Tibial artery (tissue), 4 donors: ENCODE data around the gene PTPRD.

ENCODE experiments used
- DNase-seq, 2 donors: peaks; one replicate each; pipeline ENCODE4 v3.0.0-alpha.2; 2019
- H3K27ac ChIP-seq, 2 donors: fragments of 200-600 bp; sonication (generic) in 1 of 2; 1 replicate in 1 of 2; 2 replicates in 1 of 2; pipeline ENCODE4 v1.5.1; 2018 to 2019; ENCODE audit warnings: mild to moderate bottlenecking in 1 of 2
- H3K27me3 ChIP-seq, 2 donors: fragments of 200-600 bp; sonication (generic) in 1 of 2; one replicate each; pipeline versions ENCODE4 v1.5.1 to v1.6.0; 2016 to 2019
- H3K36me3 ChIP-seq, 3 donors: fragments of 200-600 bp; sonication (generic) in 2 of 3; one replicate each; pipeline ENCODE4 v1.5.1; 2016 to 2019; ENCODE audit warnings: mild to moderate bottlenecking in 2 of 3
- H3K4me1 ChIP-seq, 4 donors: fragments of 200-600 bp; sonication (generic) in 2 of 4; 1 replicate in 3 of 4; 2 replicates in 1 of 4; pipeline ENCODE4 v1.5.1; 2016 to 2019
- H3K4me3 ChIP-seq, 2 donors: fragments of 200-600 bp; sonication (generic) in 1 of 2; 1 replicate in 1 of 2; 2 replicates in 1 of 2; pipeline ENCODE4 v1.5.1; 2018 to 2019; ENCODE audit warnings: mild to moderate bottlenecking in 2 of 2
- H3K9me3 ChIP-seq, 3 donors: fragments of 200-600 bp; sonication (generic) in 1 of 3; one replicate each; pipeline ENCODE4 v1.5.1; 2016 to 2019
- intact Hi-C: fragments of 100-400 bp; cut with DNase I; formaldehyde crosslinking; loops from one replicate; pipeline ENCODE4 v1.15.0; 2023; ENCODE audit warnings: low total_unique reads
- TF ChIP-seq, protein P1 (sequence below), 2 experiments: fragments of 200-600 bp in 1 of 2; fragments of 450-650 bp in 1 of 2; IDR thresholded peaks; one replicate each; pipeline ENCODE4 v1.5.1; 2017 to 2019; ENCODE audit warnings: antibody characterized with exemption in 2 of 2, mild to moderate bottlenecking in 1 of 2, moderate library complexity in 1 of 2

PTPRD gene

DNA sequence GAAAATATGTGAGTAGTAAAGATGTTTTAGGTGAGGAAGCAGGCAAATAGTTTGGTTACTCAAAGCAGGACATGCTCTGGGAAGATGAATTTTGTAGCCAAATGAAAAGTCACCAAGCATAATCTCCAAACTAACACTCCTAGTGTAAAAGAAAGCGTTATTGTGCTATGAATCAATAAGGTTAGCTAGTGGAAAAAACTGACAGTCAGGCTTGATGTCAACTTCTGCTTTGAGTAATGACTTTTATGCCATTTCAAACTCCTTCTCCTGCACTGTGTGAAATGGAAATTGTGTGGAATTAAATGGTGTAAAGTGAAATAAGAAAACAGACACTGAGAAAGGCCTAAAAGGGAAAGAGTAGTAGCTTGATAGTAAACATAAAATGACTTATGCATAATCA lies 2176.0 kb downstream of the PTPRD start:
- no peak overlapping the region for H3K4me3 ChIP-seq
- H3K9me3 ChIP-seq, result no peaks in the 10 kb centered on the region
- no peaks in the 10 kb centered on the region for H3K4me1 ChIP-seq
- no peaks in the 10 kb centered on the region for H3K36me3 ChIP-seq
- intact Hi-C loops, result no loop called here
- TF ChIP-seq, protein P1, sequence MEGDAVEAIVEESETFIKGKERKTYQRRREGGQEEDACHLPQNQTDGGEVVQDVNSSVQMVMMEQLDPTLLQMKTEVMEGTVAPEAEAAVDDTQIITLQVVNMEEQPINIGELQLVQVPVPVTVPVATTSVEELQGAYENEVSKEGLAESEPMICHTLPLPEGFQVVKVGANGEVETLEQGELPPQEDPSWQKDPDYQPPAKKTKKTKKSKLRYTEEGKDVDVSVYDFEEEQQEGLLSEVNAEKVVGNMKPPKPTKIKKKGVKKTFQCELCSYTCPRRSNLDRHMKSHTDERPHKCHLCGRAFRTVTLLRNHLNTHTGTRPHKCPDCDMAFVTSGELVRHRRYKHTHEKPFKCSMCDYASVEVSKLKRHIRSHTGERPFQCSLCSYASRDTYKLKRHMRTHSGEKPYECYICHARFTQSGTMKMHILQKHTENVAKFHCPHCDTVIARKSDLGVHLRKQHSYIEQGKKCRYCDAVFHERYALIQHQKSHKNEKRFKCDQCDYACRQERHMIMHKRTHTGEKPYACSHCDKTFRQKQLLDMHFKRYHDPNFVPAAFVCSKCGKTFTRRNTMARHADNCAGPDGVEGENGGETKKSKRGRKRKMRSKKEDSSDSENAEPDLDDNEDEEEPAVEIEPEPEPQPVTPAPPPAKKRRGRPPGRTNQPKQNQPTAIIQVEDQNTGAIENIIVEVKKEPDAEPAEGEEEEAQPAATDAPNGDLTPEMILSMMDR (IDR thresholded peaks at IDR 0.05), result no peak
- H3K27me3 ChIP-seq, result no peaks in the 10 kb centered on the region
- no peak for DNase-seq
- no peak overlapping the region for H3K27ac ChIP-seq

DNA sequence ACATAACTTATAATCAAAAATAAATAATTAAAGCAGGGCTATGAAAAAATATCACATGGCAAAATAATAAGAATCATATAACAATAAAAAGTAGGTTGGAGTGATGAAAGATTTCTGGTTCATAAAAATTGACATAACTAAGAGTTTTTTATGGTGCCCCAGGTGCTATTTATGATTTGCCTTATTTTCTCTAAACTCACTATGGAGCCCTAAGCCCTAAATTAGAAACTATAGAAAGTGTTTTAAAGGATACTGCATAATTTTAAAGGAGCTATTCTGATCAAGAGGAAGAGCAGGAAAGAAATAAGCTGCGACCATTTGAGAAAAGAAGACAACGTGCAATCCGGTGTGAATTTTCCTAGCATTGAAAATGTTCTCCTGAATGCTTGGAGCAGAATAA lies 2178.2 kb downstream of the PTPRD start:
- no peak for DNase-seq
- H3K27ac ChIP-seq, result no peak overlapping the region
- intact Hi-C loops, result no loop called here

DNA sequence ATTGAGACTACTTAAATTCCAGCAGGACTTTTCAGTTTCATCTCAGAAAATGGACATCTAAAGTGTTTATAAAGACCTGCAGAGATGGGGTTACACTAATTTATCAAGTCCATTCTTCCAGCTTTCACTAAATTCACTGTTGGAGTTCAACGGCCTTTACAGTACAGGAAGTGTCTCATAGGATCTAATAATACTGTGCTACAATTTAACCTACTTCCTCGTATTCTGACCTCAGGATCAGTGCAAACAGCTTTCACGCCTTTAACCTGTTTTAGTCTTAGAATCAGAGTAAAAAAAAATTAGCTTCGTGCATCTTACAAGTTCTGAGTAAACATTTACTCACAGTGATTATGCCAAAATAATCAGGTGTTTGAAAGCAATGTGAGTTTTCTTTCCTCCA lies 2180.6 kb downstream of the PTPRD start:
- H3K36me3 ChIP-seq, result no peaks in the 10 kb centered on the region
- no peaks in the 10 kb centered on the region for H3K4me1 ChIP-seq
- H3K27me3 ChIP-seq, result no peaks in the 10 kb centered on the region
- H3K4me3 ChIP-seq, result no peak overlapping the region
- no peak overlapping the region for H3K27ac ChIP-seq
- intact Hi-C loops, result no loop called here
- TF ChIP-seq, protein P1 (IDR thresholded peaks at IDR 0.05), result no peak
- DNase-seq, result no peak
- H3K9me3 ChIP-seq, result no peaks in the 10 kb centered on the region

More for the DNA sequence above, 2178.2 kb downstream of the PTPRD start:
- H3K4me3 ChIP-seq, result no peak overlapping the region
- H3K9me3 ChIP-seq, result no peaks in the 10 kb centered on the region
- no peaks in the 10 kb centered on the region for H3K27me3 ChIP-seq
- TF ChIP-seq, protein P1 (IDR thresholded peaks at IDR 0.05), result no peak
- no peaks in the 10 kb centered on the region for H3K4me1 ChIP-seq
- H3K36me3 ChIP-seq, result no peaks in the 10 kb centered on the region

DNA sequence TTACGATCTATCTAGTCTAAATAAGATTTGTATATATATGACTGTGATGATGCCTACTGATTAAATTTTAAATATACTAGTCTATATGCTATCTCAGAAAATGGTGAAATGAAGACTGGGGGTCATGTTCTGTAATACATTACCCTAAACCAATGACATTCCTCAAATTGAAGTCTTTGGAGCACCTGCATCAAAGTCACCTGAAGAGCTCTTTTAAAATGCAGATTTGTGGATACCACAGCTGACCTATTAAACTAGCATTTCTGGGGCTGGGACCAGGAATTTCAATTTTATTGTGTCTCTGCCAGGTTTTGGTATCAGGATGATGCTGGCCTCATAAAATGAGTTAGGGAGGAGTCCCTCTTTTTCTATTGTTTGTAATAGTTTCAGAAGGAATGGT lies 2181.3 kb downstream of the PTPRD start:
- TF ChIP-seq, protein P1 (IDR thresholded peaks at IDR 0.05), result no peak
- no peak overlapping the region for H3K4me3 ChIP-seq
- H3K36me3 ChIP-seq, result no peaks in the 10 kb centered on the region
- no peak overlapping the region for H3K27ac ChIP-seq
- DNase-seq, result no peak
- intact Hi-C loops, result no loop called here
- no peaks in the 10 kb centered on the region for H3K4me1 ChIP-seq
- H3K9me3 ChIP-seq, result no peaks in the 10 kb centered on the region
- H3K27me3 ChIP-seq, result no peaks in the 10 kb centered on the region

DNA sequence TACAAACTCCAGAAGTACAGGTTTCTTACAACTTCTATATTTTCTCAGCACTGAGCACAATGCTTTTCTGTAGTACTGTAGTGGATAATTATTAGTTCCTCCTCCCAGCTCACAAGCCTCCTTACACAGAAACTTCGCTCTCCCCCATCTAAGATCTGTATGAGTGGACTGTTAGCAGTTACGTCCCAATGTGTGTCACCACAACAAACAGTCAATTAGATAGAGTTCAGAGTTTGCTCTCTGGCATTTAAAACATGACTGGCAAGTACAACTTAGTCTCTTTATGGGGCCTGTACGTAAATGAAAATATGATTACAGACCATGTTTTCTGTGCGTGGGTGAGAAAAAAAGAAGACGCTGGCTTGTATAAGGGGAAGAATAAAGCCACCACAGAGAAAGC lies 2181.9 kb downstream of the PTPRD start:
- Histone ChIP-seq H3K27me3 (no peaks in the 10 kb centered on the region), H3K36me3 (no peaks in the 10 kb centered on the region), H3K4me1 (no peaks in the 10 kb centered on the region), H3K9me3 (no peaks in the 10 kb centered on the region), H3K4me3 (no peak overlapping the region), H3K27ac (no peak overlapping the region)
- intact Hi-C loops, result no loop called here
- TF ChIP-seq, protein P1 (IDR thresholded peaks at IDR 0.05), result no peak
- no peak for DNase-seq

DNA sequence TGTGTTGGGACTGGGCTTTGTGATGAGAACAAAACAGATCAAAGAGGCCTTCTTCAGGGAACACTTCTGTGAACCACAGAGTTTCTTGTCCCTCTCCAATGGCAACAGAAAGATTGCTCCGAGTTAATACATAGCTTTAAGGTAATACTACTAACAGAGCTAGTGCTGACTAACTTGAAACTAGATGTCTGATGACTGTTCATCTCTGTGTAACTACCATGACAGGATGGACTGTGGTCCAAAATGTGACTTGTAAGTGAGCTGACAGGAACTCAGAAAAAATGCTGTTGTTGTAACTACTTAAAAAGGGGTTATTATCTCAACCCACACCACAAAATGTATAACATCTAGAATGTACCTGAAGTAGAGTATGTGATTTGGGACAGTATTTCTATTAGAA lies 2183.0 kb downstream of the PTPRD start:
- no peaks in the 10 kb centered on the region for H3K4me1 ChIP-seq
- no peak overlapping the region for H3K4me3 ChIP-seq
- no peaks in the 10 kb centered on the region for H3K27me3 ChIP-seq
- TF ChIP-seq, protein P1 (IDR thresholded peaks at IDR 0.05), result no peak
- H3K27ac ChIP-seq, result no peak overlapping the region
- intact Hi-C loops, result no loop called here
- H3K36me3 ChIP-seq, result no peaks in the 10 kb centered on the region
- no peaks in the 10 kb centered on the region for H3K9me3 ChIP-seq
- DNase-seq, result no peak
